GM19452 (cell line): Measurements from ENCODE around the gene OPN3.

ENCODE experiments used
- ATAC-seq: cut with Tn5 transposase; IDR thresholded peaks from one replicate; pipeline ENCODE4 v1.9.1; 2021; ENCODE audit not compliant: unreplicated experiment

OPN3 gene

GRCh38 chr1:241592273-241592958 lies 47.8 kb downstream of the OPN3 start:
- peak; percentile 67 for ATAC-seq

- ATAC-seq: no peak
These were observed 48.4 kb downstream of the OPN3 start for GRCh38 chr1:241591736-241592135.

- ATAC-seq: no peak
These were observed 48.9 kb downstream of the OPN3 start for GRCh38 chr1:241591317-241591716.

GRCh38 chr1:241590719-241591118 lies 49.5 kb downstream of the OPN3 start:
- ATAC-seq: no peak

DNA sequence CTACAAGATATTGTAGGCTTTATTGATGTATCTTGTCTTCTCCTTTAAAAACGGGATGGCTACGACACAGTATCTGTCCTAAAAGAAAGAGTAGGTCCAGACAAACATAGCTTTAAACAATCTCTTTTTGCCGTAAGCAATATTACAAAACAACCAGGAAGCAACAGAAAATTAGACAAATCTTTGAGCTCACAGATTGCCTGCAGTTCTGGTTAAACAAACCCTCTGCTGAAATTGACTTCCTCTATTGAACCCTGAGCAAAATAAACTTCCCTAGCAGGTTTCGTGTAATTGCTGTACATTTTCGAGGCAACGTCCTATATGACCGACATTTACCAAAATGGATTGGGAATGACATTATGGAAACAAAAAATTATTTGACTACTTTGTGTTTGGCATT lies 50.6 kb downstream of the OPN3 start:
- ATAC-seq: no peak

DNA sequence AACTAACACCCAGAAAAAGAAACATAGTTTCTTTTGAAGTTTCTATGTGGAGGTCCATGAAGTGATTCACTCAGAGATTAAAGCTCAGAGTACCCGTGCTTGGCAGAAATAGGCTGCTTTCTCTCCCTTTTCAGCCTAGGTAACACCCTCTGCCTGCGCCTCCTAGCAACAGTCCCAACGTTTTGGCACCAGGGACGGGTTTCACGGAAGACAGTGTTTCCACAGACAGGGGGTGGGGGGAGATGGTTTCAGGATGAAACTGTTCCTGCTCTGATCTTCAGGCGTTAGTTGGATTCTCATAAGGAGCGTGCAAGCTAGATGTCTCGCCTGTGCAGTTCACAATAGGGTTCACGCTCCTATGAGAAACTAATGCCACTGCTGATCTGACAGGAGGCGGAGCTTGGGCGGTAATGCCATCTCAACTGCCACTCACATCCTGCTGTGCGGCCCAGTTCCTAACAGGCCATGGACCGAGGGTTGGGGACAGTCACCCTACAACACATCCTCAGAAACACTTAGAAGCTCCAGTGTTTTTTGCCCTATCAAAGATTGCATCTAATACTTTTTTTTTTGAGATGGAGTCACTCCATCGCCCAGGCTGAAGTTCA lies 53.2 kb downstream of the OPN3 start:
- ATAC-seq: no peak

GRCh38 chr1:241582921-241583321 lies 57.2 kb downstream of the OPN3 start:
- ATAC-seq: no peak

GRCh38 chr1:241579434-241579833 lies 60.7 kb downstream of the OPN3 start:
- no peak for ATAC-seq

DNA sequence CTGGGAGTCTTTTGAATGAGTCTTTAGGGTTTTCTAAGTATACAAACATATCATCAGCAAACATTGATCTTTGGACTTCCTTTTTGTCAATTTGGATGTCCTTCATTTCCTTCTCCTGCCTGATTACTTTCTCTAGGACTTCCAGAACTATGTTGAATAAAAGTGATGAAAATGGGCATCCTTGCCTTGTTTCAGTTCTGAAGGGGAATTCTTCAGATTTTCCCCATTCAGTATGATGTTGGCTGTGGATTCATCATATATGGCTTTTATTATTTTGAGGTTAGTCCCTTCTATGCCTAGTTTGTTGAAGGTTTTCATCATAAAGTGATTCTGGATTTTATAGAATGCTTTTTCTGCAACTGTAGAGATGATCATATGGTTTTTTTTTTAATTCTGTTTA lies 66.0 kb downstream of the OPN3 start:
- no peak for ATAC-seq

- ATAC-seq: no peak
These were observed 70.3 kb downstream of the OPN3 start for GRCh38 chr1:241569848-241570247.

GRCh38 chr1:241560849-241561187 lies 79.4 kb downstream of the OPN3 start:
- ATAC-seq: no peak

DNA sequence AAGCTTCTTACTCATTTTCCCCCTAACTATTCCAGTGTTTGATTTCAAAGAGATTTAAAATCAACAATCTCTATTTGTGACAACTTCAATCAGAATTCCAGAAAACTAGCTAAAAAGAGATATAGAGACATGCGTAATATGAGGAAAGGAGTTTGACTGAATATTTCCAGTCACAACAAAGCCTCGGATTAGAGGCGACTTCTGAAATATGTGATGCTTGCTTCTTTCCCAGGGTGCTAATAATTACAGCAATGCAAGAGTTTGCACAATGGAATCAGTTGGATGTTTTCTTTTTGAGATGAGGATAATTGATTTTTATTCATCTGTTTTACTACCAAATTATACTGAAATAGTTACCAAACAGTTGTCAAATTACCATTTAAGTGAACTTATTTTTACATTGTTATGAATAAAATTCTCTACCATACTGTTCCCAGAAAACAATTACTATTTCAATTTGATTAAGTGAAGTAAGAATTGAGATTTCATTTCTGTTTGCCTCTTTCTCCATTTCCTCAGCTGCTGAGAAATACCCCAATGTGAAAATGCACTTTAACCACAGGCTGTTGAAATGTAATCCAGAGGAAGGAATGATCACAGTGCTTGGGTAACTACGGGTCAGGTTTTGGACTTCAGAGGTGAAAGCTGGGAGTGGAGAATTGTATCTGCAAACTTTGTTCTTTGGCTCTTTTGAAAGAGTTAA lies 79.9 kb downstream of the OPN3 start:
- no peak for ATAC-seq

DNA sequence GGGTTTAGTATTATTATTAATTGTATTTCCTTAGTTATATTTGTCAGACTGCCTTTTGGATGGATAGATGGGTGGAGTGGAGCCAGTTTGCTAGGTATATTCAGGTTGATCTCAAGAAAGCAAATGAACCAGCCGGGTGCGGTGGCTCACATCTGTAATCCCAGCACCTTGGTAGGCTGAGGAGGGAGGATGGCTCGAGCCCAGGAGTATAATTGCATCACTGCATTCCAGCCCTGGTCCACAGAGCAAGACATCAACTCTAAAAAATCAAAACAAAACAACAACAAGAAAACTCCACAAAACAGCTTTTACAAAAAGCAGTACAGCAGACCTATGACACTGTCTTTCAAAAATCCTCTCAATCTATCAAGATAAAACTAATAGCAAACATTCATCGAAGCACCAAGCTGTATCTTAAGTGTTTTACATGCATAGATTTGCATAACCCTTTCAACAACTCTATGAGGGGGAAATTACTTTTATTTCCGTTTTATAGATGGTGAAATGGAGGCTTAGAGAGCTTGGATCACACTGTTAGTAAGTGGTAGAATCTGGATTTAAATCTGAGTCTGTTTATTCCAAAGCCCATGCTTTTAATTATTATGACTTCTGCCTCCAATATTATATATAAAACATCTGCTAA lies 82.5 kb downstream of the OPN3 start:
- no peak for ATAC-seq

DNA sequence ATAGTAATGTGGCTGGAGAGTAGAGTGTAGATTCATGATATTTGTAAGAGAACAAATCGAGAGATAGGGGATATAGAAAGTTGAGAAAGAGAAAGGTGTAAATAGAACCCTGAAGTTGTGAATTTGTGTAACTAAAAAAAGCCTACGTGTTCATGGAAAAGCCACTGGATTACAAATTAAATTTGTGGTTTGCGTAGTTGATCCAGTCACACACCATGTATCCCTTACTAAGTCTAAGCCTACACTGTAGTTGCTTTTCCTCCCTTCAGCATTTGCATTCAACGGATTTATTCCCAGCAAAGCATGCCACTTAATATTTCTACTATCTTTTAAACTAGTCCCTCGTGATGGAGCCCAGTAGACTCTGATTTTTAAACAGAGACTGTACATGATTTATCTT lies 83.1 kb downstream of the OPN3 start:
- no peak for ATAC-seq

- no peak for ATAC-seq
These were observed 84.6 kb downstream of the OPN3 start for GRCh38 chr1:241555526-241555925.

DNA sequence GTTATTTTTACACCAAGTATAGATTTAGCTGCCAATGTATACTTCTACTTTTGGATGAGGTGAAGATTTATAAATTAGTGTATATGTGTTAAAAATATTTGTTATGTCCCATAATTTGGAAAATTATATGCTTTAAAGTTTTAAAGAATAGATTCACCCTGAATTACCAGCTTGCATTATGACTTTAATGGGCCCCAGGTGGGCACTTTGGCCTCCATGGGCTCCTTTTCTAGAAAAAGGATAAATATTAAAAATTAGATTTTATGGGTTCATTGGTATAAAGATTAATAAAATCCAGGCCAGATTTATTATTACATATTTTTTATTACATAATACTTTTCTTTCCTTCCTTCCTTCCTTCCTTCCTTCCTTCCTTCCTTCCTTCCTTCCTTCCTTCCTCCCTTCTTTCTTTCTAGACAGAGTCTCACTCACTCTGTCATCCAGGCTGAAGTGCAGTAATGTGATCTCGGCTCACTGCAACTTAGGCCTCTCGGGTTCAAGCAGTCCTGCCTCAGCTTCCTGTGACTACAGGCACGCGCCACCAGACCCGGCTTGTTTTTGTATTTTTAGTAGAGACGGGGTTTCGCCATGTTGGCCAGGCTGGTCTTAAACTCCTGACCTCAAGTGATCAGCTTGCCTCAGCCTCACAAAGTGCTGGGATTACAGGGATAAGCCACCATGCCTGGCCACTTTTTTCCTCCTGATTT lies 86.1 kb downstream of the OPN3 start:
- ATAC-seq: no peak

- ATAC-seq: peak; percentile 84
These were observed 88.2 kb downstream of the OPN3 start for GRCh38 chr1:241551759-241552638.

GRCh38 chr1:241550318-241550717 lies 89.9 kb downstream of the OPN3 start:
- ATAC-seq: no peak

GRCh38 chr1:241548008-241548407 lies 92.2 kb downstream of the OPN3 start:
- no peak for ATAC-seq
